NCI-H1417 treated with DMSO at 0.1 percent for 48 hours (cell line): Measurements from ENCODE around the gene AUTS2.
"Not testable (repeated sequence)": the region's sequence is repeated elsewhere in the genome, so short reads cannot be mapped to it uniquely, and the experiment has no call there.

Experiments
- DNase-seq: peaks from one replicate; lab custom pipeline; 2025; lab: John Stamatoyannopoulos, UW

The AUTS2 gene

GRCh38 chr7:70717553-70718329 lies 1119.5 kb downstream of the AUTS2 start:
- DNase-seq = no peak

GRCh38 chr7:70719125-70719524 lies 1120.8 kb downstream of the AUTS2 start:
- peak; percentile 35 for DNase-seq

- DNase-seq = no peak
Observed at GRCh38 chr7:70720191-70720873, 1122.1 kb downstream of the AUTS2 start.

GRCh38 chr7:70721500-70721899 lies 1123.2 kb downstream of the AUTS2 start:
- DNase-seq = no peak

GRCh38 chr7:70723339-70723738 lies 1125.1 kb downstream of the AUTS2 start:
- DNase-seq = no peak

- no peak for DNase-seq
Observed at GRCh38 chr7:70725448-70725847, 1127.2 kb downstream of the AUTS2 start.

GRCh38 chr7:70726294-70726693 lies 1128.0 kb downstream of the AUTS2 start:
- no peak for DNase-seq

GRCh38 chr7:70726951-70727378 lies 1128.7 kb downstream of the AUTS2 start:
- no peak for DNase-seq

- DNase-seq = no peak
Observed at GRCh38 chr7:70727861-70728260, 1129.6 kb downstream of the AUTS2 start.

GRCh38 chr7:70728872-70729552 lies 1130.7 kb downstream of the AUTS2 start:
- no peak for DNase-seq

- DNase-seq = not testable (repeated sequence)
Observed at GRCh38 chr7:70729553-70730157, 1131.4 kb downstream of the AUTS2 start.

- DNase-seq = no peak
Observed at GRCh38 chr7:70730451-70731110, 1132.3 kb downstream of the AUTS2 start.

GRCh38 chr7:70733090-70733489 lies 1134.8 kb downstream of the AUTS2 start:
- DNase-seq = no peak

GRCh38 chr7:70734411-70734810 lies 1136.1 kb downstream of the AUTS2 start:
- DNase-seq = no peak

GRCh38 chr7:70735313-70735712 lies 1137.0 kb downstream of the AUTS2 start:
- DNase-seq = no peak

- DNase-seq = no peak
Observed at GRCh38 chr7:70736715-70737460, 1138.6 kb downstream of the AUTS2 start.

GRCh38 chr7:70738151-70738885 lies 1140.0 kb downstream of the AUTS2 start:
- DNase-seq = no peak

- no peak for DNase-seq
Observed at GRCh38 chr7:70739646-70740210, 1141.5 kb downstream of the AUTS2 start.

- DNase-seq = no peak
Observed at GRCh38 chr7:70741666-70742065, 1143.4 kb downstream of the AUTS2 start.
